Hematopoietic multipotent progenitor cell (in vitro differentiated cells): ENCODE measurements around the gene POLR3H. TPM values are rescaled to one million over a fixed set of nuclear protein-coding genes. Genes with fewer than 3 reads are reported as not detected.
A peak's percentile ranks its signal among the peaks of the same experiment; 100 is the strongest.
"Not testable (repeated sequence)": the region's sequence is repeated elsewhere in the genome, so short reads cannot be mapped to it uniquely, and the experiment has no call there.

Experiments
- DNase-seq, 3 donors: peaks; one replicate each; pipeline ENCODE4 v3.0.0-alpha.2; 2011 to 2015; ENCODE audit warnings: low read depth in 2 of 3, low spot score in 2 of 3
- total RNA-seq: library from RNA; depleted of rRNA; stranded (reverse); fragments of >200 nt; gene quantifications from one replicate; pipeline ENCODE4 v1.2.3, GENCODE V29; 2012

POLR3H gene
- total RNA-seq, 1 donor, result 21.5 TPM

DNA sequence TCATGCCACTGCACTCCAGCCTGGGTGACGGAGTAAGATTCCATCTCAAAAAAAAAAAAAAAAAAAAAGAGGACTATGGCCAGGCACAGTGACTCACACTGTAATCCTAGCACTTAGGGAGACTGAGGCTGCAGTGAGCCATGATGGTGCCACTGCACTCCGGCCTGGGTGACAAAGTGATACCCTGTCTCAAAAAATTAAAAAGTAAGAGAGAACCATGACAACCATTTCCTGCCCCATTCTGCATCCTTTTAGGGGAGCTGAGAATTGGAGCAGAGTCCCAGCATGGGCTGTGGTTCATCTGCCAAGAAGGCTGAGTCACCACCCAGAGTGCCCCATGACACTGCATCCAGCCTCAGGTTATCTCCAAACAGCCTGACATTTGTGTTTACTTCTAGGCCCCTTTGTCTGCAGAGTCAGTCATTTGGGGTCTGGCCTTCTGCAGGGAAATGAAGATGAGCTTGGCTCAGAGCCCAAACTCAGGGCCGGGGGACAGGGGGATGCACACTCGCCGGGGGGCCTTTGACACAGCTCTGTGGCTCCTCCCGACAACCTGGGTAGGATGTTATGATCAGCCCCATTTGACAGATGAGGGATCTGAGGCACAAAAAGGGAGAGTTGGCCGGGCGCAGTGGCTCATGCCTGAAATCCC lies 21.3 kb upstream of the POLR3H start:
- peak in 2 of 3 donors; percentile 81 to 82 for DNase-seq

DNA sequence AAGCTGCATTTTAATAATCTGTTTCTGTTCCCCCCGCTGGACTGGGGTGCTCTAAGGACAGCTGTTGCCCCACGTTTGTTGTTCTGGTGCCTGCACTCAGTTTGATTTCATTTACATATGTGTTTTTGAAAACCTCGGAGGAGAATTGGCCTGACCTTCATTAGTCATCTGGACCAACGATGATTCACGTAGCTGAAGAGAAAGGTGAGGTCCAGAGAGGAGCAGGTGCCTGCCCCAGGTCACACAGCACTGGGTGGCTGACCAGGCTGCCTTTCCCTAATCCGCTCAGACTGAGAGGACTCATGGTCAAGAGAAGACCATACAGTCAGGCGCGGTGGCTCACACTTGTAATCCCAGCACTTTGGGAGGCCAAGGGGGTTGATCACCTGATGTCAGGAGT lies 20.3 kb upstream of the POLR3H start:
- no peak for DNase-seq

DNA sequence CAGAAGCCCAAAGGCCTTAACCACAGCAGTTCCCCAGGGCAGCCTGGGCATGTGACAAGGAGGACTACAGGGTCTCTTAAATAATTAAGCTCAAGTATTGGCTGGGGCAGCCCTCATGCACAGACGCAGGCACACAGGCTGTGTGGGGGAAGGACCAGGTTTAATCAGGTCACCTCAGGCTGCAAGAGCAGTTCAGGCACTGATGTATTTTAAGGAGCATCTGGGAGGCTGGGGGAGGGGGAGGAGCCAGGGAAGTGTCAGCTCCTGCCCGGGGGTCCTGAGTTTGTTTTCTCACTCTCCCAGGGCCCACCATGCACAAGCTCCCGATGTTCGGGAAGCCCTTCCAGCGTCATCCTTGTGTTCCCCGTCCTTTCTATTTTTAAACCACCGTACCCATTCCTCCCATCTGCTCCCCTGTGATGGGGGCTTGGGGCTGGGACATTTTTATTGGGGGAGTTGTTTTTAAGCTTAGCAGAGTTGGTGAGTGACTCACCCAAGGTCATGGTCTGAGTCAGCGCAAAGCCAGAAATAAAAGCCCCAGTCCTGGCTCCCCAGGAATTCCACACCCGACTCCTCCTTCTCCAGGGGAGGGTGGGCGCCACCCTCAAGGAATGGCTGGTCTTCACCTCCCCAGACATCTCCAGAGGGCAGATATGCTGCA lies 18.9 kb upstream of the POLR3H start:
- no peak for DNase-seq

DNA sequence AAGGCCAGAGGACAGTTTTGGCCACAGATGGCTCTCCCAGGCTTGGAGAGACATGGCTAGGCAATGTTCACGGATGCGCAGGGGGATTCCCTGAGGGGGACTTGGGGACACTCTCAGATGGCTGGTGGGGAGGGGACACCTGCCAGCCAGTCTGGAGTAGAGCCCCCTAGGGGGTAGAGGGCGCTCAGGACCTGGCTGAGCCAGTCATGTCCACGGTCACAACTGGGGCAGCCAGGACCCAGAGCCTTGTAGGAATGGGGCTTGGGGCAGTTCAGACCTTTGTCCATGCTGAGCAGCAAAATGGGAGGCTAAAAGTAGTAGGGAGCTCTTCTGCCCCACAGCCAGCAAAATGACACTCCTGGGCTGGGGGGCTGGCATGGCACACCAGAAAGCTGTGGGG lies 18.2 kb upstream of the POLR3H start:
- DNase-seq, result no peak

DNA sequence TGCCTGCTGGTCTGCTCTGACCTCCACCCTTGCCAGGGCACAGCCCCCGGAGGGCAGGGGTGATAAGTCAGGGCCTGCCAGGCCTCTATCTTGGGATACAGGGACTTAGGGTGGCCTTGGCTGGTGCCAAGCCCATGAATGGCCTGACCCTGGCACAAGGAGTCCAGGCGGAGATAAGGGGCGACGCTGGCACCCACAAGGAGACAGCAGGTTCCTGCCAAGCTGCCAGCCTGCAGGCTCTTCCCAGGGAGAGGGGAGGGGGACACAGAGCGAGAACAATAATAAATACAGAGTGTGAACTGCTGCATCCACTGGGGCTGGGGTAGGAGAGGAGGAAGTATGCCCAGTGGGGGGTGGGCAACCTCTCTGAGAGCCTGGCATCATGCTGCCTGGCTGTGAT lies 17.5 kb upstream of the POLR3H start:
- DNase-seq, result no peak

DNA sequence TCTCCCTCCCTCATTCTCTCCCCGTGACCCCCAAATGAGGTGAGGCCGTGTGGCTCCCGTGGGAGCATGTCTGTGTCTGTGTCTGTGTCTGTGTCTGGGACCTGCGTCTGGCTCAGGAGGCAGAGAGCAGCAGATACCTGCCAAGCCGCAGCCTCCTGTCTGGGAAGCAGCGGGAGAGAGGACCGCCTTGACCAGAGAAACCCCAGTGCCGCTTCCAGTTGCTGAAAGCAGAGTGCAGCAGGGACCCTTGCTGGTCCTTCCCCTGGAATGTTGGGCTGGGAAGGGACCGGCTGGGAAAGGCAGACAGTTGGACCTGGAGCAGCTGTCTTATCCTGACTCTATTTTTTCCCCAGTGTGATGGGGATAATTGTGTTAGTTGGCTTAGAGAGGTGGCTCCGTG lies 17.1 kb upstream of the POLR3H start:
- no peak for DNase-seq

DNA sequence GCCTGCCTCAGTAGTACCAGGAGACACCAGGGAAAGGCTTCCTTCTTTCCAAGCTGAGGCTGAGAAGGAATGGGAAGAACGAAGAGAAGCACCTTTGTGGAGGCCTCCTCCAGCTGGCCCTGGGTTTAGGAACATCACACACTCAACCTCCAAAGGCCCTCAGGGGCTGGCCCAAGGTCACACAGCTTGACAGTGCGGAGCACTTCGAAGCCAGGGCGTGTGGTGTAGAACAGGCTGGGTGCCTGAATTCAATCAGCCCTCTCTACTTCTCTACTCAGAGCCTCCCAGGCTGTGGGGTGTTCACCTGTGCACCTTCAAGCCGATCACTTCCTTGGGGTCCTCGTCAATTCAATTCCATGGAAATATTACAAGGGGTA lies 15.8 kb upstream of the POLR3H start:
- no peak for DNase-seq

DNA sequence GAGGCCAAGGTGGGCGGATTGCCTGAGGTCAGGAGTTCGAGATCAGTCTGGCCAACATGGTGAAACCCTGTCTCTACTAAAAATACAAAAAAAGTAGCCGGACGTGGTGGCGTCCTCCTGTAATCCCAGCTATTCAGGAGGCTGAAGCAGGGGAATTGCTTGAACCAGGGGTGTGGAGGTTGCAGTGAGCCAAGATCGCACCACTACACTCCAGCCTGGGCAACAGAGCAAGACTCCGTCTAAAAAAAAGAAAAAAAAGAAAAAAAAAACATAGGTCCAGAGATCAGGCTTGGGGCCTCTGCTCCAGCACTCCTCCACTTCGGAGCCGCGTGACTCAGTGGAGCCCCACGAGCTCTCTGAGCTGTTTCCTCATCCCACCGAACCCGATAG lies 14.0 kb upstream of the POLR3H start:
- DNase-seq, result not testable (repeated sequence)

DNA sequence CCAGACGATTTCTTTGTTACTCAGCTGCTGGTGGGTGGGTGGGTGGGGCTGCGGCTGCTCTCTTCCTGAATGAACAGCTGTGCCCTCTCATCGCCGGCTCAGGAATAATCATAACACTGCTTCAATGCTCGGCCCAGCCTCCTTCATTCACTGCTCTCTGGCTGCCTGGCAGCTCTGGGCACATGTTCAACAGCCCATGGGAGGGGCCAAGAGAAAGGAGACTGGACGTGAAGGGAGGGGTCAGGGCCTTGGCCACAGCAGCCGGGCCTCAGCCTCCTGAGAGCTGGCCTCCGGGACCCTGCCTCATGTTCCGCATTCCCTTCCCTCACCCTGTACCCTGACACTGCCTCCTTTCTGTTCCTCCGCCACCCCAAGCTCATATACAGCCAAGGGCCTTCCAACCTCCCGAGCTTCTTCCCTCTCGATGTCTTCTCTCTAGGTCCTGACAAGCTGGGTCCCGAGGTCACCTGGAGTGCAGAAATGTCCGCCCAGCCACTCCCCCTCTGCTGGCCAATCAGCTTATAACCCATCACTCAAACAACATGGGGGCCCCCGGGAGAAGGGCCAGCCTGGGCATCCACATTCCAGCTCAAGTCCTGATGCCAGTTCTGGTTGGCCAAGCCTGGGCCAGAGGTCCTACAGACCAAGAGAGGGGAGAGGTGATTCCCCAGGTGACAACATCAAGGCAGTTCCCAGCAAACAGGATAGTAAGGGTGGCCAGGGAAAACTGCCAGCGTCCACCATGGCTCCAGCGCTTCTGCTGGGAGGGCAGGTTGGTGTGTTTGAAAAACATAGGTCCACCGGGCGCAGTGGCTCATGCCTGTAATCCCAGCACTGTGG lies 13.4 kb upstream of the POLR3H start:
- peak in 1 of 3 donors; percentile 33 for DNase-seq

DNA sequence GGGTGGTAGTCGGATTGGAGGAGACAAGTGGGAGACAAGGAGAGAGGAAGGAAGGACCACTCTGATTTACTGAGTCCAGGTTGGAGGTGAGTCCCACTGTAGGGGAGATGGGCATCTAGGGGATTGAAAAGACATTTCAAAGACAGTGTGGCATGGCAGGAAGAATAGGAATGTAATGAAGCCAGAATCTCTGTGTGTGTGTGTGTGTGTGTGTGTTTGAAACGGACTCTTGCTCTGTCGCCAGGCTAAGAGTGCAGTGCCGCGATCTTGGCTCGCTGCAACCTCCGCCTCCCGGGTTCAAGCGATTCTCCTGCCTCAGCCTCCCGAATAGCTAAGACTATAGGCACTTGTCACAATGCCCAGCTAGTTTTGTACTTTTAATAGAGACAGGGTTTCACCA lies 12.3 kb upstream of the POLR3H start:
- DNase-seq, result no peak

DNA sequence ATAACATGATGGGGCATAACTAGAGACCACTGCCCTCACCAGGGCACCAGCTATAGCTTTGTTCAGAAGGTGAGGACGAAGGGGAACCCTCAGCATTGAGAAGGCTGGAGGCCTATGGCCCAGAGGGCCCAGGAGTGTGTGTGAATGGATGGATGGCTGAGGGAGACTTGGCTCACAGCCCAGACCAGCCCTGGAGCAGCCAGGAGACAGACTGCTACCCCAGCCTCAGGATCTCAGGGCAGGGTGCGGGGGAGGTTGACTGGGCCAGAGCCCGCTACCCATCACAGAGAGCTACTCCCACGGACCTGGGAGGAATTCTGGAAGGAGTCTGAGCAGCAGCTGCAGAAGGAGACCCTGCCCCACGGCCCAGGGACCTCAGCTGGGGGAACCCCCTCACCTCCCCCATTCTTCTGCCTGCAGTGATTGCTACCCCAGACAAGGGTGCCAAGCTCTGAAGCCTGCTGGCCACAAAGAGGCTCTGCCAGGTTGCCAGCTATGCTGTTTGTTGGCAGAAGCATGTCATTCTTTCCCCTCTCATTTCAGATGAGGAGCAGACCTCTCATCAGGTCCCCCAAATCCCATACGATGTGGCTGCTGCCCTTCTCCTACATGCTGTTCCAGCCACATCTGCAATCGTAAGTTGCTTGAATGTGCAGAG lies 11.2 kb upstream of the POLR3H start:
- no peak for DNase-seq

DNA sequence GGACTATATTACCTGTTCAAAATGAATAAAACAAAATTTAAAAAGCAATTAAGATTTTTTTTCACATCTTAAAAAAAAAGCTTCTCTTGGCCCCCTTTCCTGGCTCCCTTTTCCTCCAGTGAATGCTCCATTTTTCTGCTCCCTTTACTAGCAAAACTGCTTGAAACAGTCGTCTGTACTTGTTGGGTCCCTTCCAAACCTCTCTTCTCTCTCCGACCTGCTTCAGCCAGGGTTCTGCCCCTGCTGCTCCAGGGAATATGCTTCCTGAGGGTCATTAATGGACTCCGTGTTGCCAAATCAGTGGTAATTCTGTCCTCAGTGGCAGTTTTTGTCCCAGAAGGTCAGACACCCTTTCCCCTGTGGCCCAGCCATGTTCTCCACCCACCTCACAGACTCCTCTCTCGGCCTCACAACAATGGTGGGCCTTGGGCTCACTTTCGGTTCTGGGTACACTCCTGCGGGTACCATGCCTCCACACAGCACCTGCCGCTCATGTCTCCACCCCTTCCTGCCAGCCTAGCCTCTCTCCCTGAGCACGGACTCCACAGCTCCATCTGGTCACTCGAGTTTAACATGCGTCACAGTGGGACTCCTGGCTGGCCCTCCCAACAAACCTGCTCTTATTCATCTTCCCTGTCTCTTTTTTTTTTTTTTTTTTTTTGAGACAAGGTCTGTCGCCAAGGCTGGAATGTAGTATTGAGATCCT lies 7.8 kb upstream of the POLR3H start:
- DNase-seq, result no peak

DNA sequence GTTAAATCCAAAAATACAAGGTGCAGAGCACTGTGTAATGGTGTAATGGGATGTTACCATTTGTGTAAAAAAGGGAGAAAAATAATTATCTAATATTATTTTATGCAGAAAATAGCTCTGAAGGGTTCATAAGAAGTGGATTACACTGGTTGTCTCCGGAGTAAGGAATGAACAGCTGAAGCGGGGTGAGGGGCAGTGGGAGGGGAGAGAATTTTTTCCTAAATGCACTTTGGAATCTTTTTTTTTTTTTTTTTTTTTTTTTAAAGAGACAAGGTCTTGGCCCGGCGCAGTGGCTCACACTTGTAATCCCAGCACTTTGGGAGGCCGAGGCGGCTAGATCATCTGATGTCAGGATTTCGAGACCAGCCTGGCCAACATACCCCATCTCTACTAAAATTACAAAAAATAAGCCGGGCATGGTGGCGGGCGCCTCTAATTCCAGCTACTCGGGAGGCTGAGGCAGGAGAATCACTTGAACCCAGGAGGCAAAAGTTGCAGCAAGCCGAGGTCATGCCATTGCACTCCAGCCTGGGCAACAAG lies 6.8 kb upstream of the POLR3H start:
- DNase-seq, result no peak

DNA sequence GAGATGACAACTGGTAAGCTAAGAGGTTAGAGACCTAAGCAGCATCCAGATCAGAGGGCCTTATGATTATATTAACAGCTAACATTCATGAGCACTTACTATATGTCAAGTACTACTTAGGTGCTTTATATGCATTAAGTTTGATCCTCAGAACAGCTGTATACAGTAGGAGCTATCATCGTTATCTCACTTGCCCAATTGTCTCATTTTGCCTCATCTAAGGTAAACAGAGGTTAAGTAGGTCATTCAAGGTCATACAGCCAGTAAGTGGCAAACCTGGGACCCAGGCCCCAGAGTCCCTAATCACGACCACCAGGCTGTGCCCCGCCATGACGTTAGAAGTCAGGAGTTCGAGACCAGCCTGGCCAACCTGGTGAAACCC lies 4.6 kb upstream of the POLR3H start:
- DNase-seq, result no peak

DNA sequence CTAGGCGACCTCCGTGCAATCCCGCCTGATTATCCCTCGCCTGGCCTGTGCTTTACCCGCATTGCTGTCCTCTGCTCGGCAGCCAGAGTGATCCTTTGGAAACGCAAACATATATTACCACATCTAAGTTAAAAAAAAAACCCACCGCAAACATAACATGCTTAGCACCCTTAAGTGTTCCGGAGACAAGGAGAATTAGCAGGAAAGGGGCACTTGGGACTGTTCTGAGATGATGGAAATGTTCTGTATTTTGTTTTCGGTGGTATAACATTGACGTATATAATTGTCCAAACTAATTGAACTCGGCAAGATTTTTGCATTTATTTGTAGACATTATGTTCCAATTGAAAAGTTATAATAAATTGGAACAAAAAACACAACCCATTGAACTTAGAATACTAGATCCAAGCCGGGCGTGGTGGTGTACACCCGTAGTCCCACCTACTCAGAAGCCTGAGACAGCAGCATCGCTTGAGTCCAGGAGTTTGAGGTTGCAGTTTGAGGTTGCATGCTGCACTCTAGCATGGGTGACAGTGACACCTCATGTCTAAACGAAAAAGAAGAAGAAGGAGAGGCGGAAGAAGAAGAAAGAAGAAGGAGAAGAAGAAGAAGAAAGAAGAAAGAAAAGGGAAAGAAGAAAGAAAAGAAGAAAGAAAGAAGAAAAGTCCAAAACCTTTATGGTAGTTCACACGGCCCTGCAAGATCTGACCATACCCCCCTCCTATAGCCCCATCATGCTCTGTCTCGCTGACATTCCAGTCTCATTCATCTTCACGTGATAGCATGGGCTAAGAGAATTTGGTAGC lies 604 bp upstream of the POLR3H start:
- peak in 1 of 3 donors; percentile 26 for DNase-seq

DNA sequence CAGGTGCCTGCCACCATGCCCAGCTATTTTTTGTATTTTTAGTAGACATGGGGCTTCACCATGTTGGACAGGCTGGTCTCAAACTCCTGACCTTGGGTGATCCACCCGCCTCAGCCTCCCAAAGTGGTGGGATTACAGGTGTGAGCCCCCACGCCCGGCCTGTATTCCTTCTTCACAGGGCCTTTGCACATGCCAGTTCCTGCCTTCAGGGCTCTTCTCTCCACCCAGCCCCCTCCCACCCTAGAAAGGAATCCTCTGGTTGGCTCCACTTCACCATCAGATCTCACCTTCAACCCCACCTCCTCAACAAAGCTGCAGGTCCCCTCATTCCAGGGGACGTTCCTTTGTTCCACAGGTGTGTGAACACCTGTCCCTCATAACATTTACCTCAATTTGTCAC lies 2.0 kb downstream of the POLR3H start:
- DNase-seq, result no peak

DNA sequence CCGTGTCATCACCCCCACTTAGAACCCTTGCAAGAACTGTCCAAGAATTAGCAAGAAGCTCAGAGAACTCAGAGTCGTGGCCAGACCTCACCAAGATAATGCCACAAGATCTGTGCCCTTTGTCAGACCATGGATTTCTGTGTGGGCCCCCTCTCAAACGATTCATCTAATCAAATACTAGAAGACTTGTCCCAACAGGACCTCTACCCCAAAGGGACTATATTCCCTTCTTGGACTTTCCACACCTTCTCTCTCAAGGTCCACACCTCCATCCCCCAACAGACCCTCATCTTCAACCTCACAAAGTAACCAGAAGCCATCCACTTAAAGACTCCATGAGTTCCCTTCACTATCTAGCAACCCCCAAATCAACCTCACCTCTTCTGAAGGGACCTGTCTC lies 2.8 kb downstream of the POLR3H start:
- DNase-seq, result no peak

DNA sequence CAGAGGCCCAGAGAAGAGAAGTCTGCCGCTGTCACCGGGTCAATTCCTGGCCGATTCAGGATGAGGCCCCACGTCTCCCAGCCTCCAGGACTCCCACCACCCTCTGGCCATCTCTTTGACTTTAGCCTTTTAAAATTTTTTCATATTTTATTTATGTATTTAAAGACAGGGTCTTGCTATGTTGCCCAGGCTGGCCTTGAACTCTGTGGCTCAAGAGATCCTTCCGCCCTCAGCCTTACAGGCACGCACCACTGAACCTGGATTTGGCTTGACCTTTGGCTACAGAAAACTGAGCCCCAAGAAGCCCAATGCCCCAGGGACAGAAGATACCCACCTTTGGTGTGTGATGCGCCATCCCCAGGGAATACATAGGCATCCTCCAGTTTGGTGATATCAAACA lies 3.9 kb downstream of the POLR3H start:
- DNase-seq, result no peak

DNA sequence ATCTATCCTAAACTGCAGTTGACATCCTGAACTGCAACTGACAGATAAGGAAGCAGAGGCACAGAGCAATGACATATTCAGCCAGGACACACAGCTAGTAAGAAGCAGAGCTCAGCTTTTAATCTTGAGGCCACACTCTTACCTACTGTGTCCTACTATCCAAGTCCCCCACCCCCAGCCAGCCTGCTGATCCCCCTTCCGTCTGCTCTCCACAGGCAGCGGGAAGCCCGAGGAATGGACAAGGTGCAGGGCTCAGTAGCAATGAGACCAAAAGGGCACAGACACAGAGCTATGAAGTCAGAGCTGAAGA lies 4.3 kb downstream of the POLR3H start:
- no peak for DNase-seq
